DND-41 (cell line): ENCODE measurements around the gene TTLL13.
A peak's percentile ranks its signal among the peaks of the same experiment; 100 is the strongest.

Experiments
- ATAC-seq: fragments of 200-7000 bp; cut with Tn5 transposase; 3 replicates; pipeline ENCODE4 v1.9.1; 2021; ENCODE audit warnings: low read depth; ENCODE audit not compliant: insufficient read depth
- DNase-seq: peaks from one replicate; pipeline ENCODE4 v3.0.0-alpha.2; 2020
- H2AFZ ChIP-seq: 2 replicates; pipeline ENCODE4 v1.6.0; 2012; ENCODE audit warnings: low read depth, low read length
- H3K27ac ChIP-seq: 2 replicates; pipeline ENCODE4 v1.5.1; 2012; ENCODE audit warnings: low read length, inconsistent platforms
- H3K27me3 ChIP-seq: fragments of 200-600 bp; sonication (generic); 2 replicates; pipeline ENCODE4 v1.6.0; 2012; ENCODE audit warnings: low read length, mild to moderate bottlenecking, inconsistent platforms; ENCODE audit not compliant: insufficient read depth, poor library complexity
- H3K36me3 ChIP-seq: 2 replicates; pipeline ENCODE4 v1.5.1; 2012; ENCODE audit warnings: low read length, inconsistent platforms; ENCODE audit not compliant: insufficient read depth
- H3K4me1 ChIP-seq: 2 replicates; pipeline ENCODE4 v1.5.1; 2012; ENCODE audit warnings: mild to moderate bottlenecking, low read length; ENCODE audit not compliant: insufficient read depth
- H3K4me2 ChIP-seq: 2 replicates; pipeline ENCODE4 v1.6.0; 2012; ENCODE audit warnings: mild to moderate bottlenecking, moderate library complexity, low read length, inconsistent platforms; ENCODE audit not compliant: insufficient read depth
- H3K4me3 ChIP-seq, 2 experiments: fragments of 200-600 bp in 1 of 2; shearing (Covaris generic) in 1 of 2; 2 replicates each; pipeline ENCODE4 v1.5.1; 2012 to 2016; ENCODE audit warnings: inconsistent platforms in 2 of 2, low read length in 2 of 2, mild to moderate bottlenecking in 2 of 2, low read depth in 1 of 2, moderate library complexity in 1 of 2
- H3K79me2 ChIP-seq: 2 replicates; pipeline ENCODE4 v1.6.0; 2012; ENCODE audit warnings: low read length, inconsistent platforms; ENCODE audit not compliant: insufficient read depth
- H3K9ac ChIP-seq: 2 replicates; pipeline ENCODE4 v1.6.0; 2012; ENCODE audit warnings: low read depth, mild to moderate bottlenecking, inconsistent platforms, low read length, moderate library complexity
- H3K9me3 ChIP-seq: 2 replicates; pipeline ENCODE4 v1.5.1; 2012; ENCODE audit warnings: low read length, moderate library complexity, mild to moderate bottlenecking, inconsistent platforms; ENCODE audit not compliant: insufficient read depth, severe bottlenecking
- H4K20me1 ChIP-seq: 2 replicates; pipeline ENCODE4 v1.6.0; 2012; ENCODE audit warnings: low read length; ENCODE audit not compliant: insufficient read depth
- CTCF ChIP-seq: IDR thresholded peaks from 2 replicates; pipeline ENCODE4 v1.5.1; 2012; ENCODE audit warnings: borderline replicate concordance, low read length, moderate library complexity, mild to moderate bottlenecking; ENCODE audit not compliant: poor library complexity, severe bottlenecking; ENCODE audit errors: extremely low read depth
- EZH2 ChIP-seq: IDR thresholded peaks from 3 replicates; pipeline ENCODE4 v1.6.1; 2012; ENCODE audit warnings: borderline replicate concordance, low read depth, mild to moderate bottlenecking, moderate library complexity, low read length, inconsistent platforms; ENCODE audit not compliant: severe bottlenecking

The TTLL13 gene

GRCh38 chr15:90261811-90262210 lies 12.5 kb downstream of the TTLL13 start:
- TF ChIP-seq CTCF = no peak
- no peak for TF ChIP-seq EZH2
- no peak for DNase-seq

GRCh38 chr15:90262426-90262825 lies 13.1 kb downstream of the TTLL13 start:
- DNase-seq = no peak
- peaks cover 32% of the 10 kb centered on the region for H3K79me2 ChIP-seq
- H3K27me3 ChIP-seq = no peaks in the 10 kb centered on the region
- ATAC-seq = no peak
- H2AFZ ChIP-seq = no peak overlapping the region
- TF ChIP-seq CTCF (no peak), EZH2 (no peak)
- peaks cover 22% of the 10 kb centered on the region for H3K4me1 ChIP-seq
- H4K20me1 ChIP-seq = peaks cover 5% of the 10 kb centered on the region; the same call in 1 of the 2 replicates
- 0 out of 2 replicates have a peak, but pooled peaks cover 3% of the 10 kb centered on the region for H3K36me3 ChIP-seq
- H3K4me2 ChIP-seq = no peak overlapping the region
- H3K27ac ChIP-seq = no peak overlapping the region
- H3K9me3 ChIP-seq = no peaks in the 10 kb centered on the region
- H3K9ac ChIP-seq = no peak overlapping the region
- H3K4me3 ChIP-seq = no peak overlapping the region

More at GRCh38 chr15:90261811-90262210, 12.5 kb downstream of the TTLL13 start:
- Histone ChIP-seq H2AFZ (no peak overlapping the region), H3K79me2 (peaks cover 26% of the 10 kb centered on the region), H3K9ac (no peak overlapping the region), H3K4me1 (peaks cover 16% of the 10 kb centered on the region), H3K27ac (no peak overlapping the region), H3K27me3 (no peaks in the 10 kb centered on the region), H3K36me3 (no peaks in the 10 kb centered on the region), H4K20me1 (no peaks in the 10 kb centered on the region), H3K4me3 (no peak overlapping the region), H3K4me2 (no peak overlapping the region), H3K9me3 (no peaks in the 10 kb centered on the region)
- ATAC-seq = no peak

- DNase-seq (peak; percentile 29), ATAC-seq (0 out of 3 replicates have a peak, but pooled peaks have one; percentile 11)
- Histone ChIP-seq H4K20me1 (peaks cover 12% of the 10 kb centered on the region; the same call in 1 of the 2 replicates), H3K4me3 (peak overlapping the region; percentile 53 to 78), H3K27me3 (no peaks in the 10 kb centered on the region), H2AFZ (peak overlapping the region; percentile 76), H3K27ac (peak overlapping the region; percentile 95), H3K9me3 (no peaks in the 10 kb centered on the region), H3K4me2 (peak overlapping the region; percentile 81), H3K9ac (peak overlapping the region; percentile 79), H3K79me2 (peaks cover 54% of the 10 kb centered on the region), H3K36me3 (peaks cover 13% of the 10 kb centered on the region; the same call in 1 of the 2 replicates), H3K4me1 (peaks cover 36% of the 10 kb centered on the region)
- TF ChIP-seq EZH2 (no peak), CTCF (no peak)
Measured at GRCh38 chr15:90264671-90265070, 15.3 kb downstream of the TTLL13 start.
